HG02759 (cell line): Measurements from ENCODE around the gene SND1.

Source experiments
- ATAC-seq: cut with Tn5 transposase; IDR thresholded peaks from one replicate; pipeline ENCODE4 v1.9.1; 2021; ENCODE audit warnings: mild to moderate bottlenecking, moderate library complexity; ENCODE audit not compliant: unreplicated experiment

The SND1 gene

DNA sequence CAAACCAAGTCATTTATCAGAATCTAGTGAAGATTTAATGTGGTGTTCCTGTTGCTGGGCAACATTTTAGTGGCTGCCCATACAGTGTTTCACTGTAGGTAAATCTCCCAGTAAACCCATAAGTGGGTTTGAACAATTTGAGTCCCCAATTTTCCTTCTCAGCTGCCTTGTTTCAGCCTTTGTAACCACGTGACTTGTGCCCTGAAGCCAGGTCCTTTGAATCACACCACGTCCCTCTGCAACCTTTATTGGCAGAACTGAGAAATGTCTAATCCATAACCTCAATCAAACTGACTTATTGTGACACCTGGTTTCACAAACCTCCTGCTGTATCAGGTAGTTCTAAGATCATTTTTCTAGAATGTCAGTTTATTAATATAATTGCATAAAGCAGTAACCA lies 30.1 kb downstream of the SND1 start:
- ATAC-seq = no peak

DNA sequence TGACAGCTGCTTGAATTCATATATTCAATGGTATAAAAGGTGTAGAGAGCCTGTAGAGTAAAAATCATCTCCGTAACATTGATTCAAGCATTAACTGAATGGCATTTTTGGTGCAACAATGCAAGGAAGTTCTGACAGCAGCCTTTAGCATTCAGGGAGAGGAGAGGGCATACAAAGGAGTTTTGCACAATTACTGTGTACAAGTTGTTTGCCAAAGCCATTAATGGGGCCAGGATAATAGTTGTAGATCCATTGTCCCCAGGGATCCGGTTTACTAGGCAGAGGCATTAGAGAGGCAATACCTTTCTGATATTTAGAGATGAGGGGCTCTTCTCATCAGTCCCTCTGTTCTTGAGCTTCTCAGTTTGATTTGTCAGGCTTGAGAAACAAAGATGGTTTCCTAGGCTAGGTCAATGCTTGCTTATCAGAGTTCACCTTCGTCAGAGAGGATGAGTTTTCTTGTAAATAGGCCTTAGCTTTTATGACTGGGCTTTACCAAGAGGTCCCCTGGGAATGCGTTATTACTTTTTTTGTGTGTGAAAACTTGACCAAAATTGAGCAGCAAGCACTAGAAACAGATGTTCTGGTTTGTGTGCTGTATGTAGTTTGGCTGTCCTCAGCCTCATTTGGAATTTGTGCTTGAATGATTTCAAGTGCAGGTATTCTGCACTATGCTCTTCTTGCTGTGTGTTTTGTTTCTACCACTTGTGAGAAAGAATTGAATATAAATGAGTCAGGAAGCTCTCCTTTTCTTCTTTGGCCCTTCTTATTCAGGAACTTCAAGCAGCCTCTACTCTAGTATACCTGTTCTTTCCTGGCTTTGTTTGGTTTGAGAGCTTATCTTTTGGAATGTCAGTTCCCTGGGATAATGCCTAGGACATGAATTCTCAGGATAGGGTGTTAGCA lies 32.0 kb downstream of the SND1 start:
- ATAC-seq = peak; percentile 90

DNA sequence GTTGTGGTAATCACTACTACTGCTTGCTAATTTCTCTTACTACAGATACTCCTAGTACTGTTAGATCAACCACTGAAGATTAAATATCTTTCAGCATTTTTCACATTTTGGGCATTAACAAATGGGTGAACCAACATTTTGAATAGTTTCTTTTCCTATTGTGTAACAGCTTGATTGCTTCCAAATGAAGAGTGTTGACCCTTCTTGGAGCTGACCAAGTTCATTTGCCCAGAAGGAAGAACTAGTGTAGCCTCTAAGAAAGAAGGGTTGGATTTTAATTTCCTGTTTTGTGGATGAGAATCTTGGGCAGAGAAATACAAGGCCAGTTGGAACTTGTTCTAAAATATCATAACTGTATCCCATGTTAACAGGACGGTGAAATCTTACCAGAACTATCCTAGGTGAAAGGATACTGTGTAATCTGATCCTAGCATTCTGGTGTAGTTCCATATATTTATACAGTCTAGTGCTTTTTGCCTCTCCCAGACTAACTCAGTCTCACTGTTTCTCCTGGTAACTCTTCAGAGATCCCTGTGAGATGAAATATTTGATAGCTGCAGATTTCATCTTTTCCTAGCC lies 37.3 kb downstream of the SND1 start:
- no peak for ATAC-seq

DNA sequence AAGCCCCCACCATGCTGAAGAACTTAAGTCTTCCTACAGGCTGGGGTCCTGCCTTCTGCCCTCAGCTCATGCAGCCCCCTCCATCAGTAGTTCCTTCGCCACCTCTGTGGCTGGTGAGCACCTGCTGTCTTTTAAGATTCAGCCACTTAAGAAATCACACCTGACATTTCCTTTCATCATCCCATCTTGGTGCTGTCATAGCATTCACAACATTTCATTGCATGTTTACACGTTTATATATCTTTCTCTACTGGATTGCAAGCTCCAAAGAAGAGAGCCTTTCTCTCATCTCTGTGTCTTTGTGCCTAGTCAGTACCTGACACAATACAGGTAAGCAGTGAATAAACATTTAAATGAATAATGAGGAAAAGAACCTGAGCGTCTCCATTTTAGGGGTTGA lies 38.3 kb downstream of the SND1 start:
- no peak for ATAC-seq

DNA sequence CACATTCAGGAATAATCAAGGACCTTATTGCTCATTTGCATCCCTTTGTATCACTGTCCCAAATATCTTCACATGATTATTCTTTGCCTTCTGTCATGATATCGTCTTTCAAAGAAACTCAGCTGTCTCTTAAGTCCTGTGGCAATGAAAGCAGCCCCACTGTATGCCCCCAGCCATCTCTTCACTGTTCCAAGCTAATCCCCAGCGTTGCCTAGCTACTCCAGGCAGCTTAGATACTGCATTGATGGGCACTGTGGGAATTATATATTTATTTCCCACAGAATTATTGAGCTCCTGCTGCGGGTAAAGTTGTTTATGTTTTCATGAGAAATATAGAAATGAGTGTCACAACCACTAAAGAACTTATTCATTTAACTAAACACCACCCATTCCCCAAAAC lies 38.8 kb downstream of the SND1 start:
- no peak for ATAC-seq

DNA sequence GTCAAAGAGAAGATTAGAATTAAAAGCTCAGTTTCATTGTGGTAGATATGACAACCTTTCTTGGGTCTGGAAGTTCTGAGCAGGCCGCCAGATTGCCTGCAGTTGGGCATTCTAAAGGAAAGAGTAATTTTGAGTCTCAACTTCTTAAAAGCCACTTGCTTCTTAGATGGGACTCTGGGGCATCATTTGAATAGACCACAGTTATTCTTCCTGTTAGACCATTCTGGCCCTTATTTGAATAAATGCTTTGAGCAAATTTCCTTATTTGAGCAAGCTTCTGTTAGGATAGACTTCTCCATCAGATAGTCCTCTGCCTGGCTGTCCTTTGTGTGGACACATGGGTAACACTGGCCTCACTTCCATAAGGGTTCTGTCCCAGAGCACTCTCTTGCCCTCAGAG lies 40.2 kb downstream of the SND1 start:
- ATAC-seq = peak; percentile 53

DNA sequence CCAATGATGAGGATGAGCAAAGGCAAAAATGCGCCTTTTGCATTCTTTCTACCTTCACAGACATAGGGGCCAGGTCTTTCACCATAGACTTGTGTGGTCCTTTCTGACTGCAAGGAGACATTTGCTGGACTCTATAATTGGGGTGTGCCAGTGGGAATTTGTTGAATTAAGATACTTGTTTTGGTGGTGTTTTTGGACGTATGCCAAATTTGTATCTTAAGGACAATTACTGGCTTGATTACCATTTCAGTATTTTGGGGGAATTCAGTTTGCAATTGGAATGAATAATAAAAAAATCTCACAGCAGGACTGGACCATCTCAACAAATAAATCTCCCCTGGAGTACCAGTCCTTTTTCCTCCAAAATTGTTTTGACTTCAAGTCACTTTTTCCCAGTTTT lies 47.9 kb downstream of the SND1 start:
- no peak for ATAC-seq

DNA sequence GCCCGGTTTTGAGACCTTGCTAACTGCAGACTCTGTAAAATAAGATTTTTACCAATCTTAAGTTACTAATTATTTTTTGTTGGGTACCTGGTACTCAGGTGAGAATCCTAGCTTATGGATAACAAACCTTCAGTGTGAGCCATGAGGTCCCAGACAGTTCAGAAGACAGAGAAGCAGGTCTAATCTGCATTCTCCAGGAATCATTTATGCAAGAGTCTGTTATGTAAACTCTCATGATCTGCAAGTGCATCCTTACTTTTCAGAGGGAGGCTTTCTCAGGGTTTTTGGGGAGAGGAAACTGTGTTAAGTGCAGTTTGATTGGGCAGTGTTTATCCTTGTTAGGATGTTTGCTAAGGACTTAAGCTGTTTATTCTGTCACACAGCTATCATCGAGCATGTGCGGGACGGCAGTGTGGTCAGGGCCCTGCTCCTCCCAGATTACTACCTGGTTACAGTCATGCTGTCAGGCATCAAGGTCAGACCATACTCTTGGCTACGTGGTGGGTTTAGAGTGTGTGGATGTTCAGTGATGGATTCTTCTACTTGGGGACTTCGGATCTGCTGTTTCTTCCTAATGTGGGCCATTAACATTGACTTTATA lies 50.2 kb downstream of the SND1 start:
- no peak for ATAC-seq

DNA sequence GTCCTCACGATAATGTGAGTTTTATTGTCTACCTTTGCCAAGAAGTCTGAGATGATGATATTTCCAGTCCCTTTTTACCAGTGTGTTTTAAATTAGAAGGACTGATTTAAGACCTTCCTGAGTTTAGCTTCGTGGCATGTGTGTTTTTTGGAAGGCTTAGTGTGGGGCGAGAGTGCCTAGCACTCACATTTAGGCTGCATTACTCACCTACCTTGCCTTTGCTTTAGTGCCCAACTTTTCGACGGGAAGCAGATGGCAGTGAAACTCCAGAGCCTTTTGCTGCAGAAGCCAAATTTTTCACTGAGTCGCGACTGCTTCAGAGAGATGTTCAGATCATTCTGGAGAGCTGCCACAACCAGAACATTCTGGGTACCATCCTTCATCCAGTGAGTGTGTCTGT lies 50.9 kb downstream of the SND1 start:
- no peak for ATAC-seq

DNA sequence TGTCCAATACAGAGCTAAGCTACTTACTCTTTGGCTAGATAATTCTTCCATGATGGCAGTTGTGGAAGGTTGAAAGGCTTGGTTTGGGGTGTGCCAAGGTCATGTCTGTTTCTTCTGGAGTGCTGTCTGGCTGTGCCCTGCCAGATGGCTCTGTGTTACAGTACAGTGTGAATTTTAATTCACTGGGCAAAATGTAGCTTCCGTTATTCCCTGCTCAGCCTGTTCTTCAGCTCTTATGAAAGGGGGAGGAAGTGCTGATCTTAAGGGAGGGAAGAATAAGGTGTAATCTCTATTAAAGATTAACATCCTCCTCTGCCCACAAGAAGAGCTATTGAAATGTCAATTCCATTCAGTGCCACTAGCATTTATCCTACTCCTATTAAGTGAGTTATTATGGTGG lies 52.2 kb downstream of the SND1 start:
- no peak for ATAC-seq

DNA sequence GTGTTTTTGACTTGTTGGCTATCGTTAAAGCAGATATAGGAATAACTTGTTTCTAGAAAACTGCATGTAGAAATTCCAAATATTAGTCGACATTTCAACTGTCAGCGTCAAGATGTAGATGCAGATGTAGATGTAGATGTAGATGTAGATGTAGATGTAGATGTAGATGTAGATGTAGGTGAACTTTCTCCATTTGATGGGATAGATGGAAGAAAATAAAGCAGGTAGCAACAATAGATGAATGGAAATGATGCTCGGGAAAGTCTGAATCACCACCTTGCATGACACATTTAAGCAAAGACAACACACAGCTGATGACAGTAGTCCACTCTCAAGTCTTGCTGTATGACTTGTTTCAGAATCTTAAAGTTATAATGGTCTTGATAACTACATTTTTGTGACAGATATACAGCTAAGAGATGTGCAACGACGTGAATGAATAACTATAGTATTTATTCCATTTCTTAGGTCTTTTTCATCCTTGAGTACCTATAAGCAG lies 53.5 kb downstream of the SND1 start:
- ATAC-seq = no peak

DNA sequence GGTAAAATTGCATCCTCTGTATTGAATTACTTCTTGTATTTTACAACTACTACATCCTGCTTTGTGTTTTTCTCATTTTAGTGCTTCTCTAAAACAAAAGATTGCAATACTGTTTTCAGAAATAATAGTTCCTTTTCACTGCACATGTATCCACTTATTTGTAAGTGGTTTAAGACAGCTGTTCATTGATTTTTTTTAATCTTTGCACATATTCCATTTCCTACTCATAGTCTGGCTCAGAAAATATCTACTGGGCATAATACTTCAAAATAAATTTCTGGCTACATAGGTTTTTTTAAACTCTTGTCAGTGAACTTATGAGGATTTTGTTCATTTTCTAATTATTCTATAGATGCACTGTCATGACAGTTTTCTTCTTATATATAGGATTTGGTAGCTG lies 54.8 kb downstream of the SND1 start:
- no peak for ATAC-seq

DNA sequence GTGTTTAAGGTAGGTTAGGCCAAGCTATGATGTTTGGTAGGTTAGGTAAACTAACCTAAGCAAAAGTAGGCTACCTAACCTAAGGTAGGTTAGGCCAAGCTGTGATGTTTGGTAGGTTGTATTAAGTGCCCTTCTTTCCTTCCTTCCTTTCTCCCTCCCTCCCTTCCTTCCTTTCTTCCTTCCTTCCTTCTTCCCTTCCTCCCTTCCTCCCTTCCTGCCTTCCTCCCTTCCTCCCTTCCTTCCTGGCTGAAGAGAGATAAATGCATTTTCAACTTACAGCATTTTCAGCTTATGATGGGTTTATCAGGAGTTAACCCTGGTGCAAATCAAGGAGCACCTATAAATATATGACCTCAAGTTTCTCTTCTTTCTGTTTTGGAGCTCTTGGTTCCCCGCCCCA lies 56.2 kb downstream of the SND1 start:
- ATAC-seq = no peak

DNA sequence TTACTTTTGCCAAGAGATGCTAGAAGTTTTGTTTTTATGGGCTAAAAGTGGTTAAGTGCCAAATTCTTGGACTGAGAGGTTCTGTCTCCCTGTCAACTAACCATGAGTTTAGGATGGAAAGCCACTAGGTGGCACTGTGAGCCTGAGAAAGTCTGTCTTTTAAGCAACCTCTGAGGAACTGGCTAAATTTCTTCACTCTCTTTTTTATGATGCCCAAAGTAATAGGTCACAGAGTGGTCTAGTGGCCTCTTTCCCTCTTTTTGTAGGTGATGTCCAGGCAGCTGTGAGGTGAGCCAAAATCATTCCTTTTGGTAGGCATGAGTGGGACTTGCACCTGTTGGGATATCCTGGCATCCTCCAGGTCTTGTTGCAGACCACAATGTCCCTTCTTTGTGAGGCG lies 56.8 kb downstream of the SND1 start:
- peak; percentile 76 for ATAC-seq

DNA sequence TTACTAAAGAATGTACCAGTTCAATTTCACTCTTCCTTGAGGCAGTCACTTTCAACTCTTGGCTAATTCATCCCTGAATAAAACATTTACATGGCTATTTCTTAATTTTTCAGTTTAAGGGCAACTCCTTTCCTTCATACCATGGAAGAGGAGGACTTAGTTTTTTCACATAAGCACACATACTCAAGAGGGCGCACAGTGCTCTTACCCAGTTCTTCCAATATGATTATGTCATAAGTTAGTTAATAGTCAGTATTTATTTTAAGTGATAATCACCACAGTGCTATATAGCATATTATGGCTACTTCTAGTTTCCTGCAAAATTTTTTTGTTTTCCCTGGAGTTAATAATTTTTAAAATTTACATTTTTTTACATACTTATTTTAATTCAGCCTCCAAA lies 58.6 kb downstream of the SND1 start:
- no peak for ATAC-seq

DNA sequence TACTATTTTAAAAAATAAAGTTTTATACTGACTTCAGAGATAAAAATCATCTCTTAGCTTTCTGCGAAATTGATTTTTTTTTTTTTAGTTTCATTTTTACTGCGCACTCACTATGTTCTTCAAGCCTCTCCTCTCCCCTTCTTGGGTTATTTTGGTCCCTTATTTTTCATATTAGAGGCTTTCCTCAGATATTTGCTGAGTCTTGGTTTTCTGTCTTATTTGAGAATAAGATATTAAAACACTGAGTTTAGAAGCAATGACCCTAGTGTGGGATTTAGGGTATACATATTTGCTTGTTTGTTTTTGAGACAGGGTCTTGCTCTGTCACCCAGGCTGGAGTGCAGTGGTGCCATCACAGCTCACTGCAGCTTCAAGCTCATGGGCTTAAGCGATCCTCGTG lies 59.9 kb downstream of the SND1 start:
- no peak for ATAC-seq

DNA sequence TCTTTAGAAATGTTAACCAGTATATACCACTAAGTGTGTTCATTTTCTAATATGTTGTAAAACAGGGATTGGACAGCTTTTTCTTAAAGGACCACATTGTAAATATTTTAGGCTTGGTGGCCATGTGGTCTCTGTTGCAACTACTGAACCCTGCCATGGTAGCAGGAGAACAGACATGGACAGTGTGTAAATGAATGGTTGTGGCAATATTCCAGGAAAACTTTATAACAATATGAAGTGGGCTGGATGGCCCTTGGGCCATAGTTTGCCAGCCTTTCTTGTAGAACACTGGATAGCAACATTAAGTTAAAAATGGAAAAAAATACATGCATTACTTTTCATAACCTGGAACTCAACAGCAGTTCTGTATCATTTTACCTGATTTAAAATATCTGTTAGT lies 61.0 kb downstream of the SND1 start:
- ATAC-seq = no peak

DNA sequence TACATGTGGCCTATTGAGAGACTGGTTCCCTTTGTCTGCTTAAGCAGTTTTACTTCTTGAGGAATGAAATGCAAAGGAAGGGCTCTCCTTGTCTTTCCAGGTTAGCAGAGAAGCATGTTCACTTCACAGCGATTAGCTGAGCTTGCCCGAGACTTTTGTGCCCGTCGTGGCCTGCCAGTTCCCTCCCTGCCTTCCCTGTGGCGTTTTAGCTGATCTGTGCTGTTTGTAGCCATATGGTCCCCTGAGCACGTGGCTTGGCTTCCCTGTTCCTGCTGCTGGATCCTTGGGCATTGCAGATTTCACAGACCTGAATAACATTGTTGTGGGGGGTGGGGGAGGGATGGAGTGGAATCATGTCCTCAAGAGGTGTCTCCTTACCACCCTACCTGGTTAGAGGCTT lies 61.8 kb downstream of the SND1 start:
- ATAC-seq = no peak

DNA sequence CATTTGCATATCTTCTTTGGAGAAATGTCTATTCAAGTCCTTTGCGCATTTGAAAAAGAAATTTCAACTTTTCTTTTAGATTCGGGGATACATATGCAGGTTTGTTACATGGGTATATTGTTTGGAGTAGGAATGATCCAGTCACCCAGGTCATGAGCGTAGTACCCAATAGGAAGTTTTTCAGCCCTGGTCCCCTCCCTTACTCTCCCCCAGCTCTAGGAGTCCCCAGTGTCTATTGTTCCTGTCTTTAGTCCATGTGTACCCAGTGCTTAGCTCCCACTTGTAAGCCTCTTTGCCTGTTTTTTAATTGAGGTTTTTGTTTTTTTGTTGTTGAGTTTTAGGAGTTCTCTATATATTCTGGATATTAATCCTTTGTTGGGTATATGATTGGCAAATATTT lies 63.3 kb downstream of the SND1 start:
- no peak for ATAC-seq

DNA sequence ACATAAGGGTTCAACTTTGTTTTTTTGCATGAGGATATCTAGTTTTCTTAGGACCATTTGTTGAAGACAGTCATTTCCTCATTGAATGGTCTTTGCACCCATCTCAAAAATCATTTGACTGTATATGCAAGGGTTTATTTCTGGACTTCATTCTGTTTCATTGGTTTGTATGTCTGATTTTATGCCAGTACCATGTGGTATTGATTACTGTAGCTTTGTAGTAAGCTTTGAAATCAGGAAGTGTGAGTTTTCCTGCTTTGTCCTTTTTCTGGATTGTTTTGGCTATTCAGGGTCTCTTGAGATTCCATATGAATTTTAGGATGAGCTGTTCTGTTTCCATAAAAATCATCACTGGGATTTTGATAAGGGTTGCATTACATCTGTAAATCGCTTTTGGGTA lies 63.9 kb downstream of the SND1 start:
- no peak for ATAC-seq

DNA sequence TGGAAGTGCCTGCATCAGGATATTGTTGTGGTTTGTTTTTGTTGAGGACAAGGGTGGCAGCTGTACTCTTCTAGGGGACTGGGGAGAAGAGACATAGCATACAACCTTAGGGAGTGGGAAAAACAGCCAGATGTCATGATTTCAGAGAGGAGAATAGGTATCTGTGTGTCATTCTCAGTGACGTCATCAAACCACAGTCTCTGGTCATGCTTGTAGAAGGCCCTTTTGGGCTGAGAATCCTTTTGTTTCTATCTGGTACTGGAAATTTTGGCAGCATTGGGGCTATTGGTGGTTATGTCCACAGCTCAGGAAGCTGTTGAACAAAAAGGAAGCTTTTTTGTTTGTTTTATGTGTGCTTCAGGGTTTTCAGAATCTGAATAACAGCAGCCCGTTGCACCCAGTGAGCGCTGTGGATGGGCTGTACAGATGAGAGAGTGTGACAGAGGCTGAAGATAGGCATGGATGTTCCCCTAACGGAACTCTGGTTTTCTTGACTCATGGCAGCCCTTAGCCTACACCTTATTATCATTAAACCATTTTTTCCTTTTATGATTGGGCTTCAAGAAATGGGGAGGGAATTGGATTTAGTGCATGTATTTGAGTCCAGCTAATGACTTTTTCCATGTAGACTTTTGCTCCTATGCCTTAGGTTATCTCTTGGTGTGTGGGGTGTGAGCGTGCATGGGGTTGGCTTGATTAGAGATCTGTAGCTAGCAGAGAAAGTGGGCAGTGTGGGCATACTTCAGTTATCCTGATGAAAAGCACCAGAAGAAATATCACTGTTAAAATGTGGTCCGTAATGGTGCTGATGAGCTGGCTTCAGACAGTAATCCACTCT lies 65.7 kb downstream of the SND1 start:
- no peak for ATAC-seq
